ENCODE data around the gene SNURF. TPM values are rescaled to one million over a fixed set of nuclear protein-coding genes. Genes with fewer than 3 reads are reported as not detected.

Gene SNURF
- total RNA-seq, 2 experiments from 2014 or later: 21.6 to 27.3 TPM

- POLR2A ChIA-PET: no interaction called here
- H3K27ac Mint-ChIP-seq: no peak overlapping the region
- DNase-seq (no peak), ATAC-seq (ENCODE audit: low read depth) (no peak)
- H3K9me3 Mint-ChIP-seq: peaks cover 27% of the 10 kb centered on the region
- no peaks in the 10 kb centered on the region for H3K4me1 Mint-ChIP-seq
- H3K4me3 Mint-ChIP-seq: no peak overlapping the region
- H3K36me3 Mint-ChIP-seq: peaks cover 64% of the 10 kb centered on the region
- no peaks in the 10 kb centered on the region for H3K27me3 Mint-ChIP-seq
Observed at GRCh38 chr15:24986653-24987052, 31.9 kb downstream of the SNURF start.

Other genes starting within 250 kb of the SNURF start
- gene SNRPN, start within 50 bp of the SNURF start, total RNA-seq: 10 to 100 TPM; 80.9 to 89.7 TPM

Measured in activated naive CD8-positive, alpha-beta T cell treated with anti-CD3 and anti-CD28 coated beads, Interleukin-2, amount 10 ng/mL, durations not matched to agents 7 days and 5 days (primary cell).